GM19035 (cell line): ENCODE results near the gene CROCC.
A peak's percentile ranks its signal among the peaks of the same experiment; 100 is the strongest.

Source experiments
- ATAC-seq: cut with Tn5 transposase; IDR thresholded peaks from one replicate; pipeline ENCODE4 v1.9.1; 2021; ENCODE audit not compliant: unreplicated experiment

CROCC gene

DNA sequence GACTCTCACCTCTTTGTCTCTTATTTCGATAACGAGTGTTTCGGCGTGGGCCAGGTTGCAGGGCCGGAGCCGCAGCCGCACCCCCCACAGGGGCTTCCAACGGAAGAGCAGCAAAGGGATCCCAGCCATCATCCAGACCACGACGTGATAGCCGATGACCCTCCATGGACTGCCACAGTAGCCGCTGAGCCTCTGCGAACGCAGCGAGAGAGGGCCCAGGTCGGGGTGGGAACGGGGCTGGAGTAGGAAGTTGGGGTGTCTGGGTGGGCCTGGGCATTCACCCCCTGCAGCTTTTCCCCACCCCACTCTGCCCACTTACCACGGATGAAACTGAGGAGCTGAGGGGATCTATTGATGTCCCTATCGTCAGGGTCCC lies 83.6 kb downstream of the CROCC start:
- no peak for ATAC-seq

DNA sequence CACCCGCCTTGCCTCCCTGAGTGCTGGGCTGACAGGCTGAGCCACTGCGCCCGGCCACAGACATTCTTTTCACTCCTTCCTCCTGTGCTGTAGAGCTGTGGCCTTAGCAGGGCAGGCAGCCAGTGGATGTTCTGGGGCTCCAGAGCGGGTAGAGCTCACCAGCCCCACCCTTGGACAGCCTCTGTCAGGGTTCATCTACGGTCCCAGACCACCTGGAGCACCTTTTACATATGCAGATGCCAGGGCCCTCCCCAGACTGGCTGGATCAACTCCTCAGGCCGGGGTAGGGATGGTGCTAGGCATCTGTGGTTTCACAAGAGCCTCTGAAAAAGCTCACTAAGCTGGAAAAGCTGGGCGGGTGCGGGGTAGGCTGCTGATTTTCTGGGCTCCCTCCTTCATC lies 85.4 kb downstream of the CROCC start:
- ATAC-seq, result no peak

DNA sequence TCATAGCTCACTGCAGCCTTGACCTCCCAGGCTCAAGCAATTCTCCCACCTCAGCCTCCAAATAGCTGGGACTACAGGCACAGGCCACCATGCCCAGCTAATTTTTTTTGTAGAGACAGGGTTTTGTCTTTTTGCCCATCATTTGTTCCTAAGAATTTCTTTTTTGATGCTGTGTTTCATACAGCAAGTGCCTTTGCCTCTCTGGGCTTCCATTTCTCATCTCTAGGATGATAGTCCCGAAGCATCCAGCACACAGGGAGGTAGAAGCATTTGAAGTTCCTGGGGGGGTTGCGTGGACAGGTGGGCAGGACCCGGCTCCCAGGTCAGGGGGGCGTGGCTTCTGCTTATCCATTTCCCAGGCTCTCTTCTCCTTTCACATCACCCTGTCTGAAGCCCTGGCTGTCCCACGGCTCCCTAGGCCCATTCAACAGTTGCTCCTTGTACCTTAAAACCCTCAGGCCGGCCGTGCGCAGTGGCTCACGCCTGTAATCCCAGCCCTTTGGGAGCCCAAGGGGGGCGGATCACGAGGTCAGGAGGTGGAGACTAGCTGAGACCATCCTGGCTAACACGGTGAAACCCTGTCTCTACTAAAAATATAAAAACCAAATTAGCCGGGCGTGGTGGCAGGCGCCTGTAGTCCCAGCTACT lies 86.6 kb downstream of the CROCC start:
- ATAC-seq, result no peak

DNA sequence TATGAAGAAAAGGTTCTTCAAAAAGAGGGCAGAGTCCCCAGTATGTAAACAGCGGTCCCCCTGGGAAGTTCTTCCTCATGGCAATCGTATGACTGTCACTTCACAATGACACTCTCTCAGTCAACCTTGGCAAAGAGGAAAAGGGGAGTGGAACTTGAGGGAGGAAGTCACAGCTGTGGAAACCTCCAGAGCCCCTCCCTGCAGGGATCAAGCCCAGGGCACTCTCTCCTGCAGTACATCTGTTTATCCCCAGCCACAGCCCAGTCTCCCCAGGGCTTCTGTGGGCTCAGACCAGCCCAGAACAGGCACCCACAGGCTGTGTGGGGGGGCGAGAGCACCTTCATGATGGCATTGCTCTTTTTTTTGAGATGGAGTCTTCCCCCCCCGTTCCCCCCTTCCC lies 88.0 kb downstream of the CROCC start:
- ATAC-seq, result no peak

- peak; percentile 9 for ATAC-seq
Observed at GRCh38 chr1:17011092-17011438, 89.3 kb downstream of the CROCC start.

DNA sequence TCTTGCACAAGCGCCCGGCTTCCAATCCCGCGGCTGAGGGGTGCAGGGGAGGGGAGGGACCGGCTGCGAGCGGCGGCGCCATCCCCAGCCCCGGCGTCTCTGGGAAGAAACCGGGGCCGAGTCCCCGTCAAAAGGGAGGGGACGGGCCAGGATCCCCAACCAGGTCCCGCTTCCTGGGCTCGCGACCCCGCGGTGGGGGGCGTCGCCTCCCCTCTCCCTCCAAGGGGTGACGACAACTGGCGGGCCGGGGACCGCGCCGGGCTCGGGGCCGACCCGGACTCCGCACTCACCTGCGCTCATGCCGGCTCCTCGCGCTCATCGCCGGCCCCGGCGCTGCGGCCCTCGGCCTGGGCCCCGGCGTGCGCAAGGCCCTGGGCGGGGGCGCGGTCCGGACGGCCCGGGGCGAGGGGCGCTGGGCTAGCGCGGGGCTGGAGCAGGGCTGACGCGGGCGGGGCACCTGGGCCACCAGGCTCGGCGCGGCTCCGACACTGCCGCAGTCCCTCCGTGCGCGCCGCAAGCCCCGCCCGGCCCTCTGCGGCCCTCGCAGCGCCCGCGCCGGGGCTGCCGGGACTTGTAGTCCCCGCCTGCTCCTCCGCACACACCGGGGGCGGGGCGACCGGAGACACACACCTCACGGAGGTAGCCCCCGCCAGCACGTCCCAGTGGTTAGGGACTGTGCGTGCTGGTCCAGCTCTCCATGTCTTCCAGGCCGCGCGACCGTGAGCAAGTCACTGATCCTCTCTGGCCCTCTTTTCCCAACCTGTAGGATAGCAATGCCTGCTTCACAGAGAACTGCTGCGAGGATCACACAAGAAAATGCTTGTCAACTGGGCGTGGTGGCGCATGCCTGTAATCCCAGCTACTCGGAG lies 89.9 kb downstream of the CROCC start, which contains the start of gene ATP13A2:
TSS of gene ATP13A2 (minus strand) at position 490 of the 869 bp plus-strand sequence. CDS start at position 300, 190 bp downstream.
- ATAC-seq, result peak; percentile 85

- no peak for ATAC-seq
Observed at GRCh38 chr1:17012775-17013490, 91.2 kb downstream of the CROCC start.

DNA sequence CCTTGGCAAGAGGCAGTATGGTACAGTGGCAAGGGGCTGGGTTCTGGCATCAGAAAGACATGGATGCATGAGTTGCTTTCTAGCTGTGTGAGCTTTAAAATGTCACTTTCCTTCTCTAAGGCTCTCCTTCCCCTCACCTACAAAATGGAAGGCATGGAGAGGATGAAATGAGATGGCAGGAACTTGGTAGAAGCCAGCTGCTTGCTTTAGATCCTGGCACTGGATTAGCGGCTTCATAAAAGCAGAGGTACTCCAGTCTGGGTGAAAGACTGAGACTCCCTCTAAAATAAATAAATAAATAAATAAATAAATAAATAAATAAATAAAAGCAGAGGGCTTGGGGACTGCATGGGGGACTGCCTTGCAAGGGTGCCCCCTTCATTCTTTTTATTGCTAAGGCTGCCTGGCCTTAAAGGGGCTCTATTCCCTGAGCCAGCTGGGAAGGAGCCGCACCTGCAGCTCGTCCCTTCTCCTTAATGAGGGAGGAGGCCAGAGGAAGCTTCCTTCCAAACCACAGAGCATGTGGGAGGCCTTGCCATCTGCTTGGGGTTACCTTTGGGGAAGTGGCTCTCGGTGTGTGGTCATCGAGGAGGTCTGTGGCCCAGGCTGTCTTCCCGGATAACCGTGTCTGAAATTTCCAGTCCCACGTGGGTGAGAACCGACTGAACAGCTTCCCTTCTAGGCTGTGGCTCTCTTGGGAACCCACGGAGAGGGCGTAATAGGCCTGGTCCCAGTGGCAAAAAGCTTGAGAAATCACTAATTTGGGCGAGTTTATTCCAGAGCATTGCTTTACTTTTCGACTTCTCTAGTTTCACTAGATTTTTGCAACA lies 92.0 kb downstream of the CROCC start:
- no peak for ATAC-seq

GRCh38 chr1:17014671-17015567 lies 93.2 kb downstream of the CROCC start:
- ATAC-seq, result no peak

DNA sequence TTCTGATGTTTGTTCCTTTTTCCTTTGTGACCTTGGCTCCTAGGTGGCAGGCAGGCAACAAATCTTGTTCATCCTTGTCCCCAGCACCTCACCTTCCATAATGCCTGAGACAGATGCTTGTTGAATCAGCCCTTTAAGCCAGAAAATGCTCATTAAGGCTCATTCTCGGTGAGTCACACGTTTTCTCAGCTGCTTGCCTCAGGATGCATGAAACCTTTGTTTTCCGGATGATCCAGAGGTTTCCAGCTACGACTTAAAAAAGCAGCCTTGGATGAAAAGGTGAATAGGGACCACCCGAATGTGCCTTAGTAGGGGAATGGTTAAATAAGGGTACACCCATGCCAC lies 94.6 kb downstream of the CROCC start:
- ATAC-seq, result no peak

DNA sequence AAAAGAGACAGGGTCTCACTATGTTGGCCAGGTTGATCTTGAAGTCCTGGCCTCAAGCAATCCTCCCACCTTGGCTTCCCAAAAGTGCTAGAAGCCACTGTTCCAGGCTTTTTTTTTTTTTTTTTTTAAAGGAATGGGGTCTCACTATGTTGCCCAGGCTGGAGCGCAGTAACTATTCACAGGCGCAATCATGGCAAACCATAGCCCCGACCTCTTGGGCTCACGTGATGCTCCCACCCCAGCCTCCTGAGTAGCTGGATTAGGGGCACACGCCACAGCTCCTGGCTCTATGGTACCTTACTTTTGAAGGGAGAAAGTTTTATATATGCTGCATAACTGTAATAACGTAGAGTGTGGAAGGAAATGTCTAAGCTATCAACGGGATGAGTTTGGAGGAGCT lies 95.7 kb downstream of the CROCC start:
- no peak for ATAC-seq

GRCh38 chr1:17018849-17019248 lies 97.1 kb downstream of the CROCC start:
- no peak for ATAC-seq

- no peak for ATAC-seq
Observed at GRCh38 chr1:17020502-17020901, 98.8 kb downstream of the CROCC start.

GRCh38 chr1:17021896-17022295 lies 100.2 kb downstream of the CROCC start:
- no peak for ATAC-seq
